ENCODE data around the gene GPC5. TPM values are rescaled to one million over a fixed set of nuclear protein-coding genes. Genes with fewer than 3 reads are reported as not detected.

Gene GPC5
- total and polyA plus RNA-seq, 2 of the 13 experiments (the other 11 are each of a cell fraction or from before 2014, with no cell fraction given) = 0.02 to 0.07 TPM

DNA sequence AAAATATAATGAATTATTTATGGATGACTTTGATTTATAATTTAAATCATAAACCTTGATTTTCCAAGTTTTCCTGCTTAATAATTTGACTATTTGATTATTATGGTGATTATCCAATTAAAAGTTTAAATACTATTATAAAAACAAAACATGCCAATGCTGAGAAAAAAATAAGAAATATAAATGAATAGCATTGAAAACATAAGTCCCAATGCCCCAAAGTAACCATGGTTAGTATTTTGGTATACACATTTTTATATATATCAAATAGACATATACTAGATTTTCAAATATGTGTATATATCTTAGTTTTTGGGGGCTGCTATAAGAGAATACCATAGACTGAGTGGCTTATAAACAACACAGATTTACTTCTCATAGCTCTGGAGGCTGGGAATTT is 108.3 kb downstream of the GPC5 start (continued):
- TF ChIP-seq, protein P1, sequence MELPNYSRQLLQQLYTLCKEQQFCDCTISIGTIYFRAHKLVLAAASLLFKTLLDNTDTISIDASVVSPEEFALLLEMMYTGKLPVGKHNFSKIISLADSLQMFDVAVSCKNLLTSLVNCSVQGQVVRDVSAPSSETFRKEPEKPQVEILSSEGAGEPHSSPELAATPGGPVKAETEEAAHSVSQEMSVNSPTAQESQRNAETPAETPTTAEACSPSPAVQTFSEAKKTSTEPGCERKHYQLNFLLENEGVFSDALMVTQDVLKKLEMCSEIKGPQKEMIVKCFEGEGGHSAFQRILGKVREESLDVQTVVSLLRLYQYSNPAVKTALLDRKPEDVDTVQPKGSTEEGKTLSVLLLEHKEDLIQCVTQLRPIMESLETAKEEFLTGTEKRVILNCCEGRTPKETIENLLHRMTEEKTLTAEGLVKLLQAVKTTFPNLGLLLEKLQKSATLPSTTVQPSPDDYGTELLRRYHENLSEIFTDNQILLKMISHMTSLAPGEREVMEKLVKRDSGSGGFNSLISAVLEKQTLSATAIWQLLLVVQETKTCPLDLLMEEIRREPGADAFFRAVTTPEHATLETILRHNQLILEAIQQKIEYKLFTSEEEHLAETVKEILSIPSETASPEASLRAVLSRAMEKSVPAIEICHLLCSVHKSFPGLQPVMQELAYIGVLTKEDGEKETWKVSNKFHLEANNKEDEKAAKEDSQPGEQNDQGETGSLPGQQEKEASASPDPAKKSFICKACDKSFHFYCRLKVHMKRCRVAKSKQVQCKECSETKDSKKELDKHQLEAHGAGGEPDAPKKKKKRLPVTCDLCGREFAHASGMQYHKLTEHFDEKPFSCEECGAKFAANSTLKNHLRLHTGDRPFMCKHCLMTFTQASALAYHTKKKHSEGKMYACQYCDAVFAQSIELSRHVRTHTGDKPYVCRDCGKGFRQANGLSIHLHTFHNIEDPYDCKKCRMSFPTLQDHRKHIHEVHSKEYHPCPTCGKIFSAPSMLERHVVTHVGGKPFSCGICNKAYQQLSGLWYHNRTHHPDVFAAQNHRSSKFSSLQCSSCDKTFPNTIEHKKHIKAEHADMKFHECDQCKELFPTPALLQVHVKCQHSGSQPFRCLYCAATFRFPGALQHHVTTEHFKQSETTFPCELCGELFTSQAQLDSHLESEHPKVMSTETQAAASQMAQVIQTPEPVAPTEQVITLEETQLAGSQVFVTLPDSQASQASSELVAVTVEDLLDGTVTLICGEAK (IDR thresholded peaks at IDR 0.05) = no peak
- TF ChIP-seq, protein P1 (CRISPR knock-in tag; IDR thresholded peaks at IDR 0.05) = no peak
- TF ChIP-seq TP53 (CRISPR knock-in tag; conservative IDR thresholded peaks at IDR 0.05) (no peak), SMC3 (IDR thresholded peaks at IDR 0.05; ENCODE audit: low read length) (no peak), ZMYM4 (CRISPR knock-in tag; IDR thresholded peaks at IDR 0.05) (no peak)

DNA sequence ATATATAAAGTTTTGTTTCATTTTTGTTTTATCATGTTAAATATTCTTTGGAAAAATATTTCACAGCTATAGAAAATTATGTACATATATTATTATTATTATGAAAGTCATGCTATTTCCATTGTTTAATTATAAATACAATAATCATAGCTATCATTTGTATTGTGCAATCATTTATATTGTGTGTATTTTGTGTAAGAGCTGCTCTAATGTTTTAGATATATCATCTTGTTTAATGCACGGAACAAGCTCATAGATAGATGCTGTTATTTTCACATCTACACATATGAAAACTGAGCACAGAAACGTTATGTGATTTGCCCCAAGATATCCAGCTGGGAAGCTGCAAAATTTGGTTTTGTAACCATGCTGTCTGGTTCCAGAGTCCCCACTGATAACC is 111.6 kb downstream of the GPC5 start:
- intact Hi-C loops (cut with micrococcal nuclease; ENCODE audit: unreplicated experiment) = no loop called here
- H3K79me2 ChIP-seq (ENCODE audit: insufficient read depth, low read length) = no peaks in the 10 kb centered on the region
- no peaks in the 10 kb centered on the region for H3K27me3 ChIP-seq (ENCODE audit: control insufficient read depth in 1 of 2, insufficient read depth in 2 of 2, low read length in 2 of 2)
- 0 out of 2 replicates have a peak, but pooled peaks have one; percentile 25 for TF ChIP-seq CEBPB (IDR thresholded peaks at IDR 0.05; ENCODE audit: borderline replicate concordance, low read depth, low read length)
- TF ChIP-seq, protein P2, sequence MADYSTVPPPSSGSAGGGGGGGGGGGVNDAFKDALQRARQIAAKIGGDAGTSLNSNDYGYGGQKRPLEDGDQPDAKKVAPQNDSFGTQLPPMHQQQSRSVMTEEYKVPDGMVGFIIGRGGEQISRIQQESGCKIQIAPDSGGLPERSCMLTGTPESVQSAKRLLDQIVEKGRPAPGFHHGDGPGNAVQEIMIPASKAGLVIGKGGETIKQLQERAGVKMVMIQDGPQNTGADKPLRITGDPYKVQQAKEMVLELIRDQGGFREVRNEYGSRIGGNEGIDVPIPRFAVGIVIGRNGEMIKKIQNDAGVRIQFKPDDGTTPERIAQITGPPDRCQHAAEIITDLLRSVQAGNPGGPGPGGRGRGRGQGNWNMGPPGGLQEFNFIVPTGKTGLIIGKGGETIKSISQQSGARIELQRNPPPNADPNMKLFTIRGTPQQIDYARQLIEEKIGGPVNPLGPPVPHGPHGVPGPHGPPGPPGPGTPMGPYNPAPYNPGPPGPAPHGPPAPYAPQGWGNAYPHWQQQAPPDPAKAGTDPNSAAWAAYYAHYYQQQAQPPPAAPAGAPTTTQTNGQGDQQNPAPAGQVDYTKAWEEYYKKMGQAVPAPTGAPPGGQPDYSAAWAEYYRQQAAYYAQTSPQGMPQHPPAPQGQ (CRISPR knock-in tag; IDR thresholded peaks at IDR 0.05; ENCODE audit: borderline replicate concordance) = no peak
- FAIRE-seq (no peak), ATAC-seq (no peak), DNase-seq (ENCODE audit: low spot score) (no peak)
- WGBS (ENCODE audit: low lambda C conversion rate) = 0% methylated on average over 2 of the region's 2 CpGs
- no TSS peak for BruUV-seq (replicated peaks)
- H3K9ac ChIP-seq (ENCODE audit: insufficient read depth, low read depth, low read length) = no peak overlapping the region
- H3K36me3 ChIP-seq (replicated peaks in 1 of 2; ENCODE audit: control insufficient read depth in 1 of 2, insufficient read depth in 2 of 2, low read length in 2 of 2) = no peaks in the 10 kb centered on the region
- no peaks in the 10 kb centered on the region for H3K4me1 ChIP-seq (ENCODE audit: insufficient read depth, low read length)
- no peak overlapping the region for H3K4me3 ChIP-seq (replicated peaks in 1 of 3; ENCODE audit: insufficient read depth in 1 of 3, low read depth in 2 of 3, low read length in 3 of 3)
- no peaks in the 10 kb centered on the region for H4K20me1 ChIP-seq (ENCODE audit: insufficient read depth, low read length)
- no peaks in the 10 kb centered on the region for H3K9me3 ChIP-seq (ENCODE audit: low read length)
- ChIA-PET CTCF (ENCODE audit: low intra/inter-chr PET ratio, low total read pairs) (no interaction called here), POLR2A (no interaction called here)
- in situ Hi-C loops (cut with HindIII; ENCODE audit: extremely low pct_ligation_motif_present, low pct_unique_long_range_greater_than_20kb) = no loop called here
- no peak overlapping the region for H3K27ac ChIP-seq (ENCODE audit: extremely low read length, insufficient read depth, low read length)
- no peak overlapping the region for H3K4me2 ChIP-seq (ENCODE audit: low read depth, low read length)
- no peak overlapping the region for H2AFZ ChIP-seq (ENCODE audit: low read length)

All from HepG2 (cell line).